Nucleus accumbens (tissue), 56 donors: Measurements from ENCODE around the gene SAMD11.
A peak's percentile ranks its signal among the peaks of the same experiment; 100 is the strongest.

Experiments used
- DNase-seq, 56 donors: peaks; one replicate each; lab custom pipeline; 2025; lab: John Stamatoyannopoulos, UW

The SAMD11 gene

GRCh38 chr1:905071-905749, 18.5 kb upstream of the SAMD11 start:
- DNase-seq = no peak

DNA sequence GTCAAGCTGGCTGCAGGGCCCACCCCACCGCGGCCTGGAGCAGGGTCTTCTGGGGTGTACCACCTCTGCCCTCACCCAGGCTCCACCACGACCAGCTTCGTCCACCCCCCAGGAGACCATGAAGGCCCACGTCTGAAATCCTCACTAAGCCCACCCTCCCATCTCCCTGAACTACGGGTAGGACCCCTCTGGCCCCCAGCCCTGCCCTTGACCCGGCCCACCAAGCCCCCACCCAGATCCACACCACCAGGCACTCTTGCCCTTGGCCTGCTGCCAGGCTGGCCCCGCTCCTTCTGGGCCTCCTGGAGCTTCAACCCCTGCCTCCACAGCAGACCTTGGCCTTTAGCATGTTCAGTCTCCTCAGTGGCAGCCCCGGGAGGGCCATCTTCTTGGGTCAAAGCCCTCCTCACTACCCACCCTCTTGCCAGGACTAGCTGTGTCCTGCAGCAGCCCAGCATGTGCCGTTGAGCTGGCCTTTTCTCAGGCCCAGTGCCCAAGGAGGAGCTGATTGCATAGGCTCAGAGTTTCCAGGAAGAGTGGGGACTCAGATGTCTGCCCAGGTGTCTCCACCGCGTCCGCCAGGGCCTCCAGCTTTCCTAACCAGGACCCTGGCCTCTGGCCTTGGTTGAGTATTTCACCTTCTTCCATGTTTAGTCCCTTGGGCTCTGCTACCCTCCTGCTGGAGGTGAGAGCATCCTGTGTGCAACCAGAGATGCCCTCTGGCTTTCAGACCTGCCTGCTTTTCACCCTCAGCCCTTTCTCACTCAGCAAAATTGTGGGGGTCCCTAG, 17.7 kb upstream of the SAMD11 start:
- DNase-seq = no peak

- no peak for DNase-seq
These were observed 16.9 kb upstream of the SAMD11 start for GRCh38 chr1:906600-907420.

DNA sequence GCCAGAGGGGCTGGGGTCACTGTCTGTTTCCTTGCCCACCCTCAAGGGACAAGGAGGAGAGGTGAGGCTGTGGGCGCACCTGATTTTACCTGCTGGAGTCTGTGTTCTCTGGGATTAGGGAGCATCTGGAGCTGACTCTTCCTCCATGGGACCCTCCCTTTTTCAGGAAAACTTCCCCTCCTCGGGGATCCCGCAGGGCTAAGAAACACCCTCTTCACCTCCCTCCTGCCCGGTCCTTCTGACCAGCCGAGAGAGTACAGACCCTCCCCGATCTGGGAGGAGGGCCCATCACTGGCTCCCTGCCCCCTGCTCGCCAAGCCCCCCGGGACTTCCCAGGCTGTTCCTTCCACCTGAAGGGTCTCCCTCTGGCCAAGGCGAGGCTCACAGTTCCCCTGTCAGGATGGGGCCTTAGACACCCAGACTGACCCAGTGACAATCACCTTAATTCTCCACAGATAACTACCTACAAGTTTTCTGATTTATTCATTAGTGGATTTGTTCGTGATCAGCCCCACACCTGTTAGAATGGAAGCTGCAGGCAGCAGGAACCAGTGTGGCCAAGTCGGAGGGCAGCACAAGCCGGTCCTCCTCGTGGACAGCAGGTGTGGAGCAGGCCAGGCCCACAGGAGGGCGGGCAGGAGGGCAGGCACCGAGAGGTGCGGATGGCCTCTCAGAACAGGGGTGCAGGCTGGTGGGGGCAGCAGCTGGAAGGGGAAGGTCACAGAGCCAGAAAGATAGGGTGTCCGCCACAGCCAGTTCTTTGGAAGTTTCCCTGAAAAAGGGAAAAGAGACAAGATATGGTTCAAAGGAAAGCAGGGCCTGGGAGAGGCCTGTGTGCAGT, 15.9 kb upstream of the SAMD11 start:
- DNase-seq = no peak

GRCh38 chr1:908661-909060, 15.1 kb upstream of the SAMD11 start:
- no peak for DNase-seq

- DNase-seq = peak in 2 of 56 donors; percentile 14 to 21
These were observed 13.8 kb upstream of the SAMD11 start for GRCh38 chr1:909861-910310.

DNA sequence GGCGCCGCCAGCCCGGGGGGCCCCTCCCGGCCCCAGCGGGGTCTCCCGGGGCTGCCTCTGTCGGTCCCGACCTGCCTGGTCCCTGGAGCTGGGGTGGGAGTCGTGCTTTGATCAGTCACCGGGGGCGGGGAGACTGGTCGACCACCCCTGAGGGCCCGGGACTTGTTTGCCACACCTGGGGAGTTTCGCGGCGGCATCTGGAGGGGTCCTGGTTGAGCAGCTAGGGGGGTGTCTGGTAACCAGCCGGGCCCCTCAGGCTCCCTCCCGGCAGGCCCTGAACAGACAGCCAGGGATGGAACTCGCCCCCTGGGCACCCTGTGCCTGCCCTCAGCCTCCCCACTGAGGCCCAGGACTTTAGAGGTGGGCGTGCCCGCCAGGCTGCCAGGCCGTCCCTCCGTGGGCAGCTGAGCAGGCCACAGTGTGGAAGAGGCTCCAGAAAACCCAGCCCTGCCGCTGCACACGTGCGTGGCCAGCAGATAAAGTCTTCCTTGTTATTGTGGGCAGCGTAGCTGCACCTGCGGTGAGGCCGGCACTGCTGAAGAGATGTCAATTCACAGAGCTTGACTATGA, 13.3 kb upstream of the SAMD11 start:
- DNase-seq = no peak

DNA sequence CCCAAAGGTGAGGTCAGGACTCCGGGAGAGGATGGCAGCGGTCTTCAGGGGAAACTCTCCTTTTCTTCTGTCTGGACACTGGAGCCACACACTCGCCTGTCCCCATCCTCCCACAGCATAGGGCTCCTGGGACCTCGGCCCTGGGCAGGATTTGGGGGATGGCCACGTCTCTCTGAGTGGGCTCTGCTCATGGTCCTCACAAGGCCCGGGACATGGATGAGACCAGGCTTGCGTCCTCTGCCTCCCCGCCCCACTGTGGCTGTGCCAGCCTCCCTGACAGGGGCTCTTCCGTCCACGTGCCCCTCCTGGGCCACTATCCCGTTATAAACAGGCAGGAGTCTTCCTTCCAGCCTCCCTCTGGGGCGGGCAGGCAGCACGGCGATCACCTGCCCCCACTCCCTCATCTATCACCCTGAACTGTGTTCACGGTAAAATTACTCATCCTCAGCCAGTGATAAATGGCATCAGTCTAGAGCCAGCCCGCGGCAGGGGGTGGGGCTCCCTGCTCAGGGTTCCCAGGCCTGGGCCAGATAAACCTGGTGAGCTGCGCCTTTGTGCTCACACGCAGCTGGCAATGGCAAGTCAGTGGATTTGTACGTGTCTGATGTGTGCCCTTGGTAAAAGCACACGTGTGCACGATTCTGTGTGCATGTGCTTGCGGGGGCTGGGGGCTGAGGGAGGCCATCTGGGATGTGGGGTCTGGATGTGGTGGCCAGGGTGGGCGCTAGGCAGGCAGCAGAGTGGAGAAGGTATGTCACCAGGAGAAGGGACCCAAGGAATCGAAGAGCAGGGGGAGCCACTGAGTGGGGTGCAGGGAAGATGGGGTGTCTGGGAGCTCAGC, 12.6 kb upstream of the SAMD11 start:
- peak in 5 of 56 donors; percentile 22 to 41 (median 37) for DNase-seq

DNA sequence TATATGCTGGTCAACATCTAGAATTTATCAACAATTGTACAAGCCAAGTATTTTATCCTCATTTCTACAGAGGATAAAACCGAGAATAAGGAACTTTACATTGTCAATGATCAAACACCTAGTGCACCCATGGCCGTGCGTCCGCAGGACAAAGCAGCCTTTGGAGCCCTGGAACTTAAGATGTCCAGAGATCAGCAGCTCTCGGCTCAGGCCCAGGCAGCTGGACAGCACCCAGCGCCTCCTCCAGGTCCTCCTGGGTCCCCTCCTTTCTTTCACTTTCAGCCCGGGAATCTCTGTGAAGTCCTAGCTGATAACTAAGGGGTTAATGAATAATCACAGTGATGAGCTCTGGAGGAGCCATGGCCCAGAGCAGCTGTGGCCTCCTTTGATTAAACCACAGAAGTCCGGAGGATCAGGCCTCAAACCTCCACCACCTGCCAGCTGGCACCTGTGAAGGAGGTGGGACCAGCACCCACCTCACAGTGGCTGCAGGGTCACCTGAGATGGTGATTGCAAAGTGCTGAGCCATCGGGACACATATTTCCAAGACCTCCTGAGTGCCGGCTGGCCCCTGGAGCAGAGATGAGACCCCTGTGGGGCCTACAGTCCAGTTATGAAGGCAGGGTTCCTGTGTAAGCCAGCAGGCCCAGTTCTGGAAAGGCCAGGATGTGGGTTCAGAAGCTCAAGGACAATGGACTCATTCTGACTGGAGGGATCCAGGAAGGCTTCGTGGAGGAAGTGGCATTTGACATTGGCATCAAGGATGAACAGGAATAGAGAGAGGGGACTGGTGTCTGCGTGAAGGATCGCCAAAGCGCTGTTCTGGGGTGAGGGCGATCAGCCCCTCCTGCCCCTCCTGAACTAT, 11.6 kb upstream of the SAMD11 start:
- DNase-seq = no peak

DNA sequence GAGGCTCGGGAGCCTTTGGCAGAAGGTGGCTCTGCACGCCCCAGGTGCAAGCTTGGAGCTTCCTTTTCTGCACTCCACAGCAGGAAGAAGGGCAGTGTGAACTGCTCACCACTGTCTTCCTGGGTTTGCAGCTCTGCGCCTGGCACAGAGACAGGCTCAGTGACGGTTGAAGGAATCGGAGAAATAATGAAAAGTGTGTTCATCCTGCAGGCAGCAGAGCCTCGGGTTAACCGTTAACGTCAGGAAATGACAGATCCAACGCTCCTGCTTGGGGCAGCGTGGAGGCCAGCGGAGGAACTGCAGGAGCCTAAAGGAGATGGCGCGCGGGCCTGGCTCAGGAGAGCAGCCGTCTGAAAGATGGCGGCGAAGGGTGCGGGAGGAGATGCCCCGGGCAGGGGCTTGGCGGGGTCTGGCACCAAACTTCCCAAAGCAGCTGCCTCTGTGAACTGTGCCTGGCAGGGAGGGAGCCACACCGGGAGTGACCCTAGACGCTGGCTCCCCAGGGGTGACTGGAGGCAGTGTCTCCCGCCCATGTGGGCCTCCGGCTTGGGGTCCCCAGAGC, 10.9 kb upstream of the SAMD11 start:
- no peak for DNase-seq

GRCh38 chr1:913491-914130, 10.1 kb upstream of the SAMD11 start:
- no peak for DNase-seq

DNA sequence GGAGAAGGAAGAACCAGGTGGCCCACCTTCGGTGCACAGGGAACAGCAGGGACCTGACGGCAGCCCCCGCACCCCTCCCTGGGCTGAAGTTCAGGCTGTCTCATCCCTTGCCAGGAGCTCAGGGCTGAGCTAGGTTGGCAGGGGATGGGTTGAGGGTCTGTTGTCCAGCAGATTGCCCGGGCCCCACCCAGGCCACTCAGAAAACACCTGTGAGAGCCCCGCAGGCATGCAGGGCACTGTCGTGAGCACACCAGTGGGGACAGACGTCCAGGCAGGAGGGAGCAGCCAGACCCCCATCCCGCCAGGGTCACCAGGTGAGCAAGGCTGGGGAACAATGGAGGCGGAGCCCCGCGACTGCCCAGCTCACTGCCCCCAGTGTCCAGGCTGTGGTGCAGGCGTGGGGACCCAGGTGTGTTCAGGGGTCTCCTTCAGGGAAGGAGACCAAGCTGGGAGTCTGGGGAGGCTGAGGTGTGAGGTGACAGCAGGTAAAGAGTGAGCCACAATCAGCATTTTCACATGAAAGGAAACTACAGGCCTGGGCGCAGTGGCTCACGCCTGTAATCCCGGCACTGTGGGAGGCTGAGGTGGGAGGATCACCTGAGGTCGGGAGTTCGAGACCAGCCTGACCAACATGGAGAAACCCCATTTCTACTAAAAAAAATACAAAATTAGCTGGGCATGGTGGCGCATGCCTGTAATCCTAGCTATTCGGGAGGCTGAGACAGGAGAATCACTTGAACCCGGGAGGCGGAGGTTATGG, 9.4 kb upstream of the SAMD11 start:
- no peak for DNase-seq

GRCh38 chr1:914891-915280, 8.8 kb upstream of the SAMD11 start:
- DNase-seq = no peak

- no peak for DNase-seq
These were observed 8.2 kb upstream of the SAMD11 start for GRCh38 chr1:915295-916172.
